ENCODE data around the gene COA8.
"Not testable (repeated sequence)": the region's sequence is repeated elsewhere in the genome, so short reads cannot be mapped to it uniquely, and the experiment has no call there.

The COA8 gene

GRCh38 chr14:103562429-103563225 is at the start of gene COA8, which contains the start of gene BAG5:
Gene COA8 (plus strand): TSS chr14:103562960. CDS start chr14:103563002, 42 bp downstream.
Gene BAG5 (minus strand): TSS chr14:103562657. CDS start chr14:103561164, 1,493 bp downstream.
- DNase-seq, result peak; percentile 10

- DNase-seq, result no peak
Observed at GRCh38 chr14:103514596-103515421, 48.0 kb upstream of the COA8 start.

- no peak for DNase-seq
Observed at GRCh38 chr14:103516426-103517173, 46.2 kb upstream of the COA8 start.

GRCh38 chr14:103517174-103517566 is 45.6 kb upstream of the COA8 start:
- no peak for DNase-seq

GRCh38 chr14:103517721-103518421 is 44.9 kb upstream of the COA8 start:
- no peak for DNase-seq

- DNase-seq, result no peak
Observed at GRCh38 chr14:103518422-103519042, 44.2 kb upstream of the COA8 start.

- peak; percentile 70 for DNase-seq
Observed at GRCh38 chr14:103519043-103519836, 43.5 kb upstream of the COA8 start.

GRCh38 chr14:103519837-103520212 is 42.9 kb upstream of the COA8 start:
- no peak for DNase-seq

GRCh38 chr14:103520269-103520656 is 42.5 kb upstream of the COA8 start:
- no peak for DNase-seq

- no peak for DNase-seq
Observed at GRCh38 chr14:103520657-103521437, 41.9 kb upstream of the COA8 start.

- DNase-seq, result no peak
Observed at GRCh38 chr14:103521438-103521950, 41.3 kb upstream of the COA8 start.

- no peak for DNase-seq
Observed at GRCh38 chr14:103521951-103522563, 40.7 kb upstream of the COA8 start.

GRCh38 chr14:103522649-103523574 is 39.8 kb upstream of the COA8 start, which contains the start of gene CKB:
Gene CKB (minus strand): TSS chr14:103522830. CDS start chr14:103522493, 337 bp downstream.
- DNase-seq, result no peak

GRCh38 chr14:103523575-103523954 is 39.2 kb upstream of the COA8 start:
- DNase-seq, result no peak

GRCh38 chr14:103524002-103524935 is 38.5 kb upstream of the COA8 start:
- no peak for DNase-seq

- not testable (repeated sequence) for DNase-seq
Observed at GRCh38 chr14:103525430-103526246, 37.1 kb upstream of the COA8 start.
